ENCODE measurements around the gene CDC42EP4. TPM values are rescaled to one million over a fixed set of nuclear protein-coding genes. Genes with fewer than 3 reads are reported as not detected.

CDC42EP4 gene
- total and polyA plus RNA-seq, 8 donors, result 23.2 to 93.3 (median 44.8) TPM

DNA sequence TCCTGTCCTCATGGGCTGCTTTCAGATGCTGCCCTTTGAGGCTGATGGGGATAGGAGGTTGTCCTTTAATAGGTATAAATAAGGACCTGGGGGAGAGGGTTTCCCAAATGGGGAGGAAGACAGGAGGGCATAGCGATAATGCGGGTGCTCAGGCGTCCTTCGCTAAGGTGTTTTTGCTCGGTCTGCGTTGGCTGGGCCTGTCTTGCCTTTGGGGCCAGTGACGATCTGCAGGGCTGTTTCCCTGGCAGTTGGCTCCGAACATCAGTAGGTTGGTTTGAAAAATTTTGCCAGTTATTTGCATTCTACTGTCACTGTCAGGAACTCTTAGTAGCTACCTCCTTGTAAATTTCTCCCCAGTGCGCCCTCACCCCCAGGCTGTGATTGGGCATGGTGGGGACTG, 37.8 kb upstream of the CDC42EP4 start:
- Histone ChIP-seq H3K36me3 (no peaks in the 10 kb centered on the region), H3K27ac (peak overlapping the region in 4 of 5 donors; percentile 24 to 80 (median 62)), H3K27me3 (no peaks in the 10 kb centered on the region), H3K9me3 (no peaks in the 10 kb centered on the region), H3K4me1 (peaks cover 0 to 34% (median 9%) of the 10 kb centered on the region in 4 donors), H3K4me3 (no peak overlapping the region)
- TF ChIP-seq POLR2AphosphoS5 (IDR thresholded peaks at IDR 0.05) (no peak), POLR2A (IDR thresholded peaks at IDR 0.05) (no peak), EP300 (IDR thresholded peaks at IDR 0.05) (no peak)
- TF ChIP-seq, protein P1, sequence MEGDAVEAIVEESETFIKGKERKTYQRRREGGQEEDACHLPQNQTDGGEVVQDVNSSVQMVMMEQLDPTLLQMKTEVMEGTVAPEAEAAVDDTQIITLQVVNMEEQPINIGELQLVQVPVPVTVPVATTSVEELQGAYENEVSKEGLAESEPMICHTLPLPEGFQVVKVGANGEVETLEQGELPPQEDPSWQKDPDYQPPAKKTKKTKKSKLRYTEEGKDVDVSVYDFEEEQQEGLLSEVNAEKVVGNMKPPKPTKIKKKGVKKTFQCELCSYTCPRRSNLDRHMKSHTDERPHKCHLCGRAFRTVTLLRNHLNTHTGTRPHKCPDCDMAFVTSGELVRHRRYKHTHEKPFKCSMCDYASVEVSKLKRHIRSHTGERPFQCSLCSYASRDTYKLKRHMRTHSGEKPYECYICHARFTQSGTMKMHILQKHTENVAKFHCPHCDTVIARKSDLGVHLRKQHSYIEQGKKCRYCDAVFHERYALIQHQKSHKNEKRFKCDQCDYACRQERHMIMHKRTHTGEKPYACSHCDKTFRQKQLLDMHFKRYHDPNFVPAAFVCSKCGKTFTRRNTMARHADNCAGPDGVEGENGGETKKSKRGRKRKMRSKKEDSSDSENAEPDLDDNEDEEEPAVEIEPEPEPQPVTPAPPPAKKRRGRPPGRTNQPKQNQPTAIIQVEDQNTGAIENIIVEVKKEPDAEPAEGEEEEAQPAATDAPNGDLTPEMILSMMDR (IDR thresholded peaks at IDR 0.05), result no peak
- intact Hi-C loops (cut with DNase I; ENCODE audit: low total_unique reads), result no loop called here
- DNase-seq, result no peak
- WGBS, 5 donors, result 72 to 99% (median 96%) methylated on average over 9 of the region's 9 CpGs

DNA sequence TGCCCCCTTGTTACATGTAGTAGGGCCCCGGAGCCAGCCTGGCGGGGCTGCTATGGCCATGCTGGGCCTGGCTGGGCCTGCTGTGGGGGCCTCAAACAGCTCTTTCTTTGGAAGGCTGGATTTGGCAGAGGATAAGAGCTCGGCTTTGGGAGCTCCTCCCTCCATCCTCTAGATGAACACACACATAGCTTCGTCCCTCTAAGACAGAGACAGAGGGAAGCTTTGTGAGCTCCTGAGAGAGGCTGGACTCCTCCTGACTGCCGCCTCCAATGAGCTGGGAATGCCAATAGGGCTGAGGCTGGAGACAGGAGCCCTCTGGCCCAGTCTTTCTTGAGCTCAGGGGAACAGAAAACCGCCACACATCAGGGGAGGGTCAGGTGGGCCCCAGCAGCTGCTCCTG, 37.3 kb upstream of the CDC42EP4 start:
- Histone ChIP-seq H3K36me3 (no peaks in the 10 kb centered on the region), H3K9me3 (no peaks in the 10 kb centered on the region), H3K27me3 (no peaks in the 10 kb centered on the region), H3K4me3 (no peak overlapping the region), H3K4me1 (peaks cover 0 to 37% (median 10%) of the 10 kb centered on the region in 4 donors), H3K27ac (peak overlapping the region in 4 of 5 donors; percentile 24 to 80 (median 62))
- intact Hi-C loops (cut with DNase I; ENCODE audit: low total_unique reads), result no loop called here
- WGBS, 5 donors, result 64 to 86% (median 74%) methylated on average over 4 to 6 of the region's 6 CpGs
- DNase-seq, result peak in 1 of 2 donors; percentile 90
- no peak for TF ChIP-seq POLR2AphosphoS5 (IDR thresholded peaks at IDR 0.05)
- no peak for TF ChIP-seq POLR2A (IDR thresholded peaks at IDR 0.05)
- no peak for TF ChIP-seq EP300 (IDR thresholded peaks at IDR 0.05)
- TF ChIP-seq, protein P1 (IDR thresholded peaks at IDR 0.05), result no peak

DNA sequence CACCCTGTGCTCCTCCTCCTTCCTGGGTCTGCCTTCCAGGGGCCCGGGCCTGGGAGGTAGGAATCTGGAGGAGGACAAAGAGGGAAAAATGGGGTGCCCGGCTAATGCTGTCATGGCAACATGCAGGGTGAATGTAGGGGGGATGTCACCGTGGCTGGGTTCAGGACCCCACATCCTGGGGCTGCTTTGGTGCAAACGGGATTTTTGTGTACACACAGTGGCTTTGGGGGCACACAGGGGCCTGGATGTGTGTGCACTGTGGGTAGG, 37.0 kb upstream of the CDC42EP4 start:
- no peak for DNase-seq
- TF ChIP-seq POLR2AphosphoS5 (IDR thresholded peaks at IDR 0.05) (no peak), EP300 (IDR thresholded peaks at IDR 0.05) (no peak), POLR2A (IDR thresholded peaks at IDR 0.05) (no peak)
- TF ChIP-seq, protein P1 (IDR thresholded peaks at IDR 0.05), result no peak
- intact Hi-C loops (cut with DNase I; ENCODE audit: low total_unique reads), result no loop called here
- H3K27ac ChIP-seq, result peak overlapping the region in 4 of 5 donors; percentile 24 to 80 (median 62)
- no peaks in the 10 kb centered on the region for H3K27me3 ChIP-seq
- H3K4me3 ChIP-seq, result no peak overlapping the region
- H3K36me3 ChIP-seq, result no peaks in the 10 kb centered on the region
- H3K9me3 ChIP-seq, result no peaks in the 10 kb centered on the region
- WGBS, 5 donors, result 44 to 60% (median 57%) methylated on average over 3 to 4 of the region's 4 CpGs
- H3K4me1 ChIP-seq, result peaks cover 0 to 41% (median 11%) of the 10 kb centered on the region in 4 donors

DNA sequence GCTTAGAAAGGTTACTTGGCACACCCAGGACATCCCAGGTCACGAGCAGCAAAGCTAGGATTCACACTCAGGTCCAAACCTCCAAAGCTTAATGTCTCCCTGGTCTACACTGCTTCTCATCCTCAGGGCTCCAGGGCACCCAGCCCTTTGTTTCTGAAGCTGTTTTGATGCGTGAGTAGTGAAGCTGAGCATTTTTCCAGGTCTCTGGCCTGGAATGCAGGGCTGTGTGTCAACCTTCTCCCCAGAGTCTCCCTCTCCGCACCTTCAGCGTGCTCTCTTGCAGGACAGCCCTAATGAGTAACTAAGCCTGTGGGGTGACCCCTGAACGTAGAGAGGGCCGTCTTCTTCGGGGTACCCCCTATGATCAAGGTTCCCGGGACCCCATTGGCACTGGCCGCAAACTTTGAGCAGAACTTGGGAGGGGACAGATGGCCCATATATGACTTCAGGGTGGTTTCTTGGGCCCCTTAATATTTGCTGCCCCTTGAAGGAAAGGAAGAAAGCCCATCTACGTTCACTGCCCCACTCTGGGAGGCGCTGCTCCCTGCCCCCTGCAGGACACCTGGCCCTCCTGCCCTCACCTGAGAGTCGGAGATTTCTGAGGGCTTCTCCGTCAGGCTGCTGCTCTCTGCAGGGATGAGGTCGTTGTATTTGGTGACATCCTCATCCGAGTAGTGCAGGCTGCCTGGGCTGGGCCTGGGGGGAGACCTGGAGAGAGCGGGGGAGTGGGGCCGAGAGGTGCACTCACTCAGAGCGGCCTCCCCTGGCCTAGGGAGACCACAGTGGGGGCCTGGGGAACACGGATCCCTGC, 36.4 kb upstream of the CDC42EP4 start:
- Histone ChIP-seq H3K4me3 (no peak overlapping the region), H3K36me3 (no peaks in the 10 kb centered on the region), H3K4me1 (peaks cover 0 to 45% (median 15%) of the 10 kb centered on the region in 4 donors), H3K27me3 (no peaks in the 10 kb centered on the region), H3K9me3 (no peaks in the 10 kb centered on the region), H3K27ac (peak overlapping the region in 4 of 5 donors; percentile 24 to 80 (median 62))
- intact Hi-C loops (cut with DNase I; ENCODE audit: low total_unique reads), result no loop called here
- 82 to 86% (median 85%) methylated on average over 15 to 19 of the region's 19 CpGs for WGBS, 5 donors
- TF ChIP-seq EP300 (IDR thresholded peaks at IDR 0.05), result no peak
- TF ChIP-seq POLR2A (IDR thresholded peaks at IDR 0.05), result no peak
- TF ChIP-seq, protein P1 (IDR thresholded peaks at IDR 0.05), result no peak
- no peak for TF ChIP-seq POLR2AphosphoS5 (IDR thresholded peaks at IDR 0.05)
- DNase-seq, result no peak

All from stomach (tissue), 9 donors.